ENCODE results near the gene LGMN. TPM values are rescaled to one million over a fixed set of nuclear protein-coding genes. Genes with fewer than 3 reads are reported as not detected.
A peak's percentile ranks its signal among the peaks of the same experiment; 100 is the strongest.
"Not testable (repeated sequence)": the region's sequence is repeated elsewhere in the genome, so short reads cannot be mapped to it uniquely, and the experiment has no call there.

The LGMN gene
- total RNA-seq, 4 donors from 2014 or later, result 226 to 405 (median 297) TPM

GRCh38 chr14:92754966-92755365 lies 6.5 kb upstream of the LGMN start:
- DNase-seq, result peak in 1 of 2 donors; percentile 40
- Histone ChIP-seq H3K27ac (no peak overlapping the region), H3K4me1 (peaks cover 7 to 24% of the 10 kb centered on the region in 2 donors), H3K9me3 (no peaks in the 10 kb centered on the region), H3K36me3 (no peaks in the 10 kb centered on the region), H3K27me3 (no peaks in the 10 kb centered on the region), H3K4me3 (replicated peaks in 1 of 3) (no peak overlapping the region)
- 84 to 91% methylated on average over 1 of the region's 1 CpG for WGBS, 2 donors
- TF ChIP-seq, protein P1, sequence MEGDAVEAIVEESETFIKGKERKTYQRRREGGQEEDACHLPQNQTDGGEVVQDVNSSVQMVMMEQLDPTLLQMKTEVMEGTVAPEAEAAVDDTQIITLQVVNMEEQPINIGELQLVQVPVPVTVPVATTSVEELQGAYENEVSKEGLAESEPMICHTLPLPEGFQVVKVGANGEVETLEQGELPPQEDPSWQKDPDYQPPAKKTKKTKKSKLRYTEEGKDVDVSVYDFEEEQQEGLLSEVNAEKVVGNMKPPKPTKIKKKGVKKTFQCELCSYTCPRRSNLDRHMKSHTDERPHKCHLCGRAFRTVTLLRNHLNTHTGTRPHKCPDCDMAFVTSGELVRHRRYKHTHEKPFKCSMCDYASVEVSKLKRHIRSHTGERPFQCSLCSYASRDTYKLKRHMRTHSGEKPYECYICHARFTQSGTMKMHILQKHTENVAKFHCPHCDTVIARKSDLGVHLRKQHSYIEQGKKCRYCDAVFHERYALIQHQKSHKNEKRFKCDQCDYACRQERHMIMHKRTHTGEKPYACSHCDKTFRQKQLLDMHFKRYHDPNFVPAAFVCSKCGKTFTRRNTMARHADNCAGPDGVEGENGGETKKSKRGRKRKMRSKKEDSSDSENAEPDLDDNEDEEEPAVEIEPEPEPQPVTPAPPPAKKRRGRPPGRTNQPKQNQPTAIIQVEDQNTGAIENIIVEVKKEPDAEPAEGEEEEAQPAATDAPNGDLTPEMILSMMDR (IDR thresholded peaks at IDR 0.05), result no peak
- no peak for TF ChIP-seq POLR2A (IDR thresholded peaks at IDR 0.05)
- intact Hi-C loops (cut with DNase I), result no loop called here

- Histone ChIP-seq H3K27me3 (no peaks in the 10 kb centered on the region), H3K4me1 (peaks cover 6 to 22% of the 10 kb centered on the region in 2 donors), H3K27ac (no peak overlapping the region), H3K9me3 (no peaks in the 10 kb centered on the region), H3K4me3 (replicated peaks in 1 of 3) (no peak overlapping the region), H3K36me3 (no peaks in the 10 kb centered on the region)
- TF ChIP-seq, protein P1 (IDR thresholded peaks at IDR 0.05), result no peak
- no peak for TF ChIP-seq POLR2A (IDR thresholded peaks at IDR 0.05)
- no peak for DNase-seq
- 73 to 85% methylated on average over 5 of the region's 5 CpGs for WGBS, 2 donors
- intact Hi-C loops (cut with DNase I), result no loop called here
Observed at GRCh38 chr14:92753250-92753649, 4.8 kb upstream of the LGMN start.

- TF ChIP-seq, protein P1 (IDR thresholded peaks at IDR 0.05), result no peak
- no peak for TF ChIP-seq POLR2A (IDR thresholded peaks at IDR 0.05)
- H3K4me1 ChIP-seq, result peaks cover 12 to 29% of the 10 kb centered on the region in 2 donors
- intact Hi-C loops (cut with DNase I), result no loop called here
- DNase-seq, result no peak
- no peaks in the 10 kb centered on the region for H3K9me3 ChIP-seq
- no peaks in the 10 kb centered on the region for H3K27me3 ChIP-seq
- WGBS, 2 donors, result 67 to 70% methylated on average over 4 of the region's 4 CpGs
- no peak overlapping the region for H3K4me3 ChIP-seq (replicated peaks in 1 of 3)
- peak overlapping the region; percentile 45 to 86 (median 70) for H3K27ac ChIP-seq
- H3K36me3 ChIP-seq, result no peaks in the 10 kb centered on the region
Observed at GRCh38 chr14:92751819-92752218, 3.4 kb upstream of the LGMN start.

DNA sequence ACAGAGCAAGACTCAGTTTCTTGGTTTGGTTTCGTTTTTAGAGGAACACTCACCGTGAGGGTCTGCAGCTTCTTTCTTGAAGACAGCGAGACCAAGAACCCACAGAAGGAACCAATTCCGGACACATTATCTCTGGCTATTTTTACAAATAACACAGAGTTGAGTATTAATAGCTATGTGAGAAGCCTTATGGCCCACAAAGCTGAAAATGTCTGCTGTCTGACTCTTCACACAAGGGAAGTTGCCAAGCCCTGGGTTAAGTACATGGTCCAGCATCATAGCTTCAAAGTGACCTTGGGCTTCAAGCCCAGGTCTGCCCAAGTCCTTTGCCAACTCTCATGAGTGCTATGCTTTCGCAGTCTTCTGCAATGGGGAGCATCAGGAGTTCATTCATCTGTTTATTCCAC lies 2.6 kb upstream of the LGMN start:
- Histone ChIP-seq H3K4me1 (peaks cover 12 to 36% of the 10 kb centered on the region in 2 donors), H3K4me3 (replicated peaks in 1 of 3) (no peak overlapping the region), H3K9me3 (no peaks in the 10 kb centered on the region), H3K36me3 (no peaks in the 10 kb centered on the region), H3K27me3 (no peaks in the 10 kb centered on the region), H3K27ac (peak overlapping the region; percentile 44 to 86 (median 70))
- DNase-seq, result peak; percentile 86 to 87
- no peak for TF ChIP-seq POLR2A (IDR thresholded peaks at IDR 0.05)
- TF ChIP-seq, protein P1 (IDR thresholded peaks at IDR 0.05), result no peak
- WGBS, 2 donors, result 62 to 68% methylated on average over 5 of the region's 5 CpGs
- intact Hi-C loops (cut with DNase I), result no loop called here

DNA sequence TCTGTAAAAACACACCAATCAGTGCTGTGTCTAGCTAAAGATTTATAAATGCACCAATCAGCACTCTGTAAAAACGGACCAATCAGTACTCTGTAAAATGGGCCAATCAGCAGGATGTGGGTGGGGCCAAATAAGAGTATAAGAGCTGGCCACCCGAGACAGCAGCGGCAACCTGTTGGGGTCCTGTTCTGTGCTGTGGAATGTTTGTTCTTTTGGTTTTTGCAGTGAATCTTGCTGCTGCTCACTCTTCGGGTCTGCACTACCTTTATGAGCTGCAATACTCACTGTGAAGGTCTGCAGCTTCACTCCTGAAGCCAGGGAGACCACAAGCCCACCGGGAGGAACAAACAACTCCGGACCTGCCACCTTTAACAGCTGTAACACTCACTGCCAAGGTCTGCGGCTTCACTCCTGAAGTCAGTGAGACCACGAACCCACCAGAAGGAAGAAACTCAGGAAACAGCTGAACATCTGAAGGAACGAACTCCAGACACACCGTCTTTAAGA lies 1.8 kb upstream of the LGMN start:
- peak overlapping the region; percentile 44 to 86 (median 70) for H3K27ac ChIP-seq
- DNase-seq; H3K4me3 ChIP-seq (replicated peaks in 1 of 3); H3K36me3 ChIP-seq; H3K9me3 ChIP-seq; H3K27me3 ChIP-seq; intact Hi-C loops (cut with DNase I): not testable (repeated sequence)
- WGBS, 2 donors, result 80 to 91% methylated on average over 8 to 10 of the region's 10 CpGs
- H3K4me1 ChIP-seq, result peaks cover 12 to 30% of the 10 kb centered on the region in 2 donors
